A549 (cell line): ENCODE measurements around the gene PLK1.

Experiments used
- CTCF ChIP-seq: fragments of >200 bp; sonication (Bioruptor Twin); formaldehyde crosslinking; IDR thresholded peaks from 3 replicates; pipeline ENCODE4 v1.5.1; 2016
- EHMT2 ChIP-seq: fragments of 200-600 bp; sonication (generic); IDR thresholded peaks from 2 replicates; pipeline ENCODE4 v1.6.1; 2016; ENCODE audit warnings: antibody characterized with exemption, low read depth, mild to moderate bottlenecking, moderate library complexity
- EP300 ChIP-seq, 2 experiments: fragments of >200 bp; sonication (Bioruptor Twin); formaldehyde crosslinking; IDR thresholded peaks; 2 replicates in 1 of 2; 3 replicates in 1 of 2; pipeline ENCODE4 v1.6.1; 2016 to 2017
- ESRRA ChIP-seq: fragments of 150-350 bp; IDR thresholded peaks from 2 replicates; pipeline ENCODE4 v1.6.1; 2014; ENCODE audit warnings: mild to moderate bottlenecking, low read length, borderline replicate concordance
- MAX ChIP-seq: IDR thresholded peaks from 2 replicates; pipeline ENCODE4 v1.6.1; 2012
- NR3C1 ChIP-seq: fragments of >200 bp; sonication (Bioruptor Twin); formaldehyde crosslinking; IDR thresholded peaks from 3 replicates; pipeline ENCODE4 v1.6.1; 2017
- PHF8 ChIP-seq: fragments of 200-600 bp; sonication (generic); IDR thresholded peaks from 2 replicates; pipeline ENCODE4 v1.6.1; 2016; ENCODE audit warnings: low read depth, mild to moderate bottlenecking, antibody characterized with exemption, moderate library complexity, borderline replicate concordance
- POLR2A ChIP-seq: IDR thresholded peaks from 2 replicates; pipeline ENCODE4 v1.6.1; 2012; ENCODE audit warnings: mild to moderate bottlenecking, low read length
- SMC3 ChIP-seq: fragments of >200 bp; sonication (Bioruptor Twin); formaldehyde crosslinking; IDR thresholded peaks from 3 replicates; pipeline ENCODE4 v1.6.1; 2018; ENCODE audit warnings: inconsistent platforms

GRCh38 chr16:23700509-23700908 lies 21.8 kb downstream of the PLK1 start:
- TF ChIP-seq CTCF, result no peak
- TF ChIP-seq EP300 (IDR thresholded peaks at IDR 0.05), result no peak
- no peak for TF ChIP-seq NR3C1
- TF ChIP-seq MAX, result no peak
- no peak for TF ChIP-seq PHF8
- no peak for TF ChIP-seq POLR2A
- no peak for TF ChIP-seq SMC3
- TF ChIP-seq EHMT2, result no peak
- no peak for TF ChIP-seq ESRRA
